Measurements from ENCODE around the gene PXMP4.

Gene PXMP4

DNA sequence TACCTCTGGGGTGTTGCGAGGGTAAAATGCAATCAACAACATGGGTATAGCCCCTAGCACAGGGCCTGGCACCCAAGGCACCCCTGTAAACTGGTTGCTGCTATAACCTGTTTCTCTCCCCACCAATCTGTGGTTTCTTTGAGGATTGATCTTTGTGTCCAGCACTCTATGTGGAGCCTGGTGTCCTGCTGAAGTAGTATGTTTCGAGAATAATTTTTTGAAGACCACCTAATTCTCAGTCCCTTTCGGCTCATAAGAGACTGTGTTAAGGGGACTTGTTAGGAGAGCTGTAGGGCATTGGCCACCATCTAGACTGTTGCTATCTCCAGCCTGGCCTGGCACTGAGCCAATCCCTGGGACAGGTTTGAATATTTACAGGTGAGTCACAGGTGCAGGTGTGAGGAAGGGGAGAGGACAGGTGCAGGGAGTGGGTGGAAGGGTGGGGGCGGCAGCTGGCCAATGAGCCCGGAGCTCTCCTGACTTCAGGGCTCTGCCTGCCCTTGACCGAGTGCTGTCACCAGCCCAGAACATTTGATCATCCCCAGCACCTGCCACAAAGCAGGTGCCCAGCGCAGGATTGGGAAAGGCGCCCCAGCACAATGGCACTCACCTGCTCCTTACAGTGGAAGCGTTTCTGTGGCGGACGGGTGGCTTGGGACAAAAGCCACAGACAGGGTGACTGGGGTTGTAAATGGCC, 66.1 kb downstream of the PXMP4 start:
- H3K9me3 ChIP-seq (ENCODE audit: low read length), result no peaks in the 10 kb centered on the region
- H3K27me3 ChIP-seq (ENCODE audit: insufficient read depth, low read length), result no peaks in the 10 kb centered on the region
- H3K4me3 ChIP-seq (ENCODE audit: low read length), result no peak overlapping the region
- no peaks in the 10 kb centered on the region for H3K36me3 ChIP-seq (ENCODE audit: insufficient read depth, low read length)
- H2AFZ ChIP-seq (ENCODE audit: low read depth, low read length), result no peak overlapping the region
- no peaks in the 10 kb centered on the region for H3K4me1 ChIP-seq (ENCODE audit: insufficient read depth, low read length)

DNA sequence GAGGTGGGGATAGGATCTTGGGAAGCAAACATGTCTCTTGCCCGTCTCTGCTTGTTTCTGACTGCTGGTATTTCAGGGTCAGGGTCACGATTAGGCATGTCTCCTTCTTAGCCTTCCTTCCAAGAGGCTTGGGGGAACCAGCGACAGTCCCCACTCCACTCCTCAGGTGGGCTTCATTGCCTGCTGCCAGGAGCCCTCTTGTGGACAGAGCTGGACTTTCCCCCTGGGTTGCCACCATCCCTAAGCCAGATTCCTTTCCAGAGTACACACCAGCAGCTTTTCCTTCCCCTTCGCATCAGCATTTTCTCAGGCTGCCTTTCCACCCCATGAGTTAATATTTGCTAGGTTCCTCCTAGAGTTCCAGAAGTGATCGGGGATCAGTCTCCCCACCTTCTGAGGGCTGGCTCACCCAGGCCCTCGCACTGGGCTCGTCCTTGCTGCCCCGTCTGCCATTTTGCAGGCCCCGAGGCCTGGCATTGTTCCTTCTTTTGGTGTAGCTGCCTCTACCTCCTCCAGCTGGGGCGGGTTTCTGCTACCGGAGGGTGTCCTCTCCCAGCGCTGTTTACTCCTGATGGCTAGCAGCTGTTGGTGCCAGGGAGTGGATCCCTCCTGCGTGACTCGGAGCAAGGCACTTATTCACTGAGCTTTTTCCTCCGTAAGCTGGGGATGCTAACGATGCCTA, 66.8 kb downstream of the PXMP4 start:
- H2AFZ ChIP-seq (ENCODE audit: low read depth, low read length), result no peak overlapping the region
- H3K4me3 ChIP-seq (ENCODE audit: low read length), result no peak overlapping the region
- peaks cover 3% of the 10 kb centered on the region for H3K4me1 ChIP-seq (ENCODE audit: insufficient read depth, low read length)
- H3K9me3 ChIP-seq (ENCODE audit: low read length), result no peaks in the 10 kb centered on the region
- no peaks in the 10 kb centered on the region for H3K27me3 ChIP-seq (ENCODE audit: insufficient read depth, low read length)
- peaks cover 3% of the 10 kb centered on the region for H3K36me3 ChIP-seq (ENCODE audit: insufficient read depth, low read length)
